ENCODE measurements around the gene PHLPP1. TPM values are rescaled to one million over a fixed set of nuclear protein-coding genes. Genes with fewer than 3 reads are reported as not detected.

PHLPP1 gene
- total RNA-seq, 1 experiment from 2014 or later: 39.9 TPM

GRCh38 chr18:62669225-62669624 is 46.1 kb upstream of the PHLPP1 start:
- Histone ChIP-seq H2AK5ac (ENCODE audit: insufficient read length, low read length) (no peak overlapping the region), H2BK5ac (ENCODE audit: insufficient read length, low read length) (no peak overlapping the region), H4K20me1 (ENCODE audit: control insufficient read depth, insufficient read depth, insufficient read length) (no peaks in the 10 kb centered on the region), H3K27ac (ENCODE audit: insufficient read length, low read depth, low read length) (no peak overlapping the region), H3T11ph (ENCODE audit: low read length) (no peak overlapping the region), H3K14ac (ENCODE audit: insufficient read depth, low read length) (no peak overlapping the region), H3K23me2 (ENCODE audit: insufficient read length, low read depth, low read length, poor library complexity, severe bottlenecking) (no peaks in the 10 kb centered on the region), H3K18ac (ENCODE audit: insufficient read length, low read depth, low read length) (no peak overlapping the region), H3K79me1 (ENCODE audit: insufficient read depth, low read depth, low read length, poor library complexity, severe bottlenecking) (no peaks in the 10 kb centered on the region), H3K56ac (ENCODE audit: insufficient read length, low read depth, low read length) (no peak overlapping the region), H3K9ac (ENCODE audit: extremely low read depth, insufficient read length, low read length) (no peak overlapping the region), H3K4ac (ENCODE audit: low read depth, low read length) (no peak overlapping the region), H3K4me1 (ENCODE audit: insufficient read depth, low read length) (no peaks in the 10 kb centered on the region), H4K91ac (ENCODE audit: insufficient read length, low read depth, low read length) (no peak overlapping the region), H3K27me3 (ENCODE audit: insufficient read depth, low read length) (no peaks in the 10 kb centered on the region), H2AFZ (ENCODE audit: low read length) (no peak overlapping the region), H2BK15ac (ENCODE audit: low read depth, low read length) (no peak overlapping the region), H3K23ac (ENCODE audit: insufficient read length, low read depth, low read length) (no peak overlapping the region), H4K5ac (ENCODE audit: insufficient read length, low read depth, low read length) (no peak overlapping the region), H2BK20ac (ENCODE audit: low read depth, low read length, poor library complexity, severe bottlenecking) (no peak overlapping the region), H3K79me2 (ENCODE audit: insufficient read depth, low read length) (no peaks in the 10 kb centered on the region), H4K8ac (replicated peaks; ENCODE audit: insufficient read length, low read depth, low read length) (no peak overlapping the region), H3K4me2 (ENCODE audit: insufficient read depth, insufficient read length, low read length) (no peak overlapping the region), H3K9me3 (ENCODE audit: control insufficient read depth, low read depth, low read length) (no peaks in the 10 kb centered on the region), H2BK120ac (ENCODE audit: low read depth, low read length, poor library complexity, severe bottlenecking) (no peak overlapping the region), H2BK12ac (ENCODE audit: insufficient read length, low read depth, low read length) (no peak overlapping the region)
- Mint-ChIP-seq H3K27ac (no peak overlapping the region), H3K36me3 (ENCODE audit: insufficient read depth in 1 of 3, low read depth in 3 of 3) (no peaks in the 10 kb centered on the region), H3K4me1 (no peaks in the 10 kb centered on the region; a peak in 1 of 4 replicates), H3K4me3 (no peak overlapping the region), H3K27me3 (ENCODE audit: low read depth) (no peaks in the 10 kb centered on the region), H3K9me3 (no peaks in the 10 kb centered on the region)
- TF ChIP-seq, protein P1, sequence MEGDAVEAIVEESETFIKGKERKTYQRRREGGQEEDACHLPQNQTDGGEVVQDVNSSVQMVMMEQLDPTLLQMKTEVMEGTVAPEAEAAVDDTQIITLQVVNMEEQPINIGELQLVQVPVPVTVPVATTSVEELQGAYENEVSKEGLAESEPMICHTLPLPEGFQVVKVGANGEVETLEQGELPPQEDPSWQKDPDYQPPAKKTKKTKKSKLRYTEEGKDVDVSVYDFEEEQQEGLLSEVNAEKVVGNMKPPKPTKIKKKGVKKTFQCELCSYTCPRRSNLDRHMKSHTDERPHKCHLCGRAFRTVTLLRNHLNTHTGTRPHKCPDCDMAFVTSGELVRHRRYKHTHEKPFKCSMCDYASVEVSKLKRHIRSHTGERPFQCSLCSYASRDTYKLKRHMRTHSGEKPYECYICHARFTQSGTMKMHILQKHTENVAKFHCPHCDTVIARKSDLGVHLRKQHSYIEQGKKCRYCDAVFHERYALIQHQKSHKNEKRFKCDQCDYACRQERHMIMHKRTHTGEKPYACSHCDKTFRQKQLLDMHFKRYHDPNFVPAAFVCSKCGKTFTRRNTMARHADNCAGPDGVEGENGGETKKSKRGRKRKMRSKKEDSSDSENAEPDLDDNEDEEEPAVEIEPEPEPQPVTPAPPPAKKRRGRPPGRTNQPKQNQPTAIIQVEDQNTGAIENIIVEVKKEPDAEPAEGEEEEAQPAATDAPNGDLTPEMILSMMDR (conservative IDR thresholded peaks at IDR 0.05): no peak
- no CpG with 5 or more reads among the region's 1 CpG for WGBS (ENCODE audit: extremely low coverage, insufficient read length, low lambda C conversion rate)
- no peak for DNase-seq

Measured in H9 (cell line).